Stimulated activated CD4-positive, alpha-beta T cell treated with anti-CD3 and anti-CD28 coated beads, Interleukin-12 subunit alpha, Interleukin-12 subunit beta, amount 100 ng/mL, for 48 hours (primary cell): Measurements from ENCODE around the gene RUFY1.
"Not testable (repeated sequence)": the region's sequence is repeated elsewhere in the genome, so short reads cannot be mapped to it uniquely, and the experiment has no call there.

Experiments used
- DNase-seq, 3 donors: peaks; one replicate each; pipeline ENCODE4 v3.0.0-alpha.2; 2020; ENCODE audit warnings: low read depth in 2 of 3, low spot score in 1 of 3

Gene RUFY1

GRCh38 chr5:179536676-179537075 lies 13.7 kb upstream of the RUFY1 start:
- no peak for DNase-seq

GRCh38 chr5:179542170-179542569 lies 8.2 kb upstream of the RUFY1 start:
- DNase-seq: no peak

GRCh38 chr5:179543275-179543674 lies 7.1 kb upstream of the RUFY1 start:
- not testable (repeated sequence) for DNase-seq

DNA sequence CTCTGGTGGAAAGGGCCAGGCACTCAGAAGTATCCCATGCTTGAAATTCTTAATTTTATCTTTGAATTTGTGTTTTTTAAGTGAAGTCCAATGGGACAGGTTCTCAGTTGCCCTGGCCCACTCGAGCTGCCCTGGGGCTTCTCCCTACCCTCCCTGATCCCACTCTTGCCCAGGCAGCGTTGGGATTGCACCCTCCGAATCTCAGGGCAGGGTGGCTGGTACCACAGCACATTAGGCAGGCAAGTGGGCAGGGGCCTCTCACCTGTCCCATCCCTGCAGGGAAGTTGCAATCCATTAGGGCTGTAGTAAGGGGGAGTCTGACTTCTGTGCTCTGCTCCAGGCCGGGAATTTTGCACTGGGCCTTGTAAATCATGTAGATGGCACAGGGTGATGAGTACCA lies 2.7 kb downstream of the RUFY1 start:
- no peak for DNase-seq

- DNase-seq: no peak
Measured at GRCh38 chr5:179553875-179554274, 3.5 kb downstream of the RUFY1 start.

DNA sequence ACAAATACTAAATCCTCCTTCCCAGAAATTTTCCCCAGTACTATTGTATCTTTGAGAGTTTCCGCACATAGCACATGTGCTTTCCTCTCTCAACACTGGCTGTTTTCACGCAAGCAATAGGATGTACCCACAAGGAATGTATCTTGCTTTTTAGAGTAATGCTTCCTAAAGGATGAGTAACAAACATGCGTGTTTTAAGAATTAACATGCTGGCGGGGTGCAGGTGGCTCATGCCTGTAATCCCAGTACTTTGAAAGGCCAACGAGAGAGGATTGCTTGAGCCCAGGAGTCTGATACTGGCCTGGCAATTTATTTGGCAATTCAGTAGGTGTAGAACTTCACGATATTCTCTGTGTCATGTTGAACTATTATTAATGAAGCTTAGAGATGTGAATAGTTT lies 4.6 kb downstream of the RUFY1 start:
- no peak for DNase-seq

- DNase-seq: not testable (repeated sequence)
Measured at GRCh38 chr5:179558261-179558799, 8.0 kb downstream of the RUFY1 start.

GRCh38 chr5:179558932-179559283 lies 8.6 kb downstream of the RUFY1 start:
- DNase-seq: no peak

- DNase-seq: peak; percentile 69 to 89 (median 84)
Measured at GRCh38 chr5:179559284-179560252, 9.2 kb downstream of the RUFY1 start.

- DNase-seq: no peak
Measured at GRCh38 chr5:179564526-179564925, 14.2 kb downstream of the RUFY1 start.

GRCh38 chr5:179568721-179569120 lies 18.4 kb downstream of the RUFY1 start:
- no peak for DNase-seq

DNA sequence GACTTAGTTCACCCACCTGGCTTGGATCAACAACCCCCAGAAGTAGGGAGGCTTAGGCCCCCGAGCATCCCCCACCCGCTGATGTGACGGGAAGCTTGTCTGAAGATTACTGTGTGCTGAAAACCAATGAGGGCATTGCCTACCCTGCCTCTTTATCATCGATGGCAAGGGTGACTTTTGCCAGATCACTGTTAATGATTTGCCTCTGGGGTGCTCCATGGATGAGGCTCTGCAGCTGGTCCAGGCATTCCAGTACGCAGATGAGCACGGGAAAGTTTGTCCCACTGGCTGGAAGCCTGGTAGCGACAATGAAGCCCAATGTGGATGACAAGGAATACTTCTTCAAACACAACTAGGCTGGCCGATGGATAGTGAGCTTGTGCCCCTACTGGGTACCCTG lies 22.0 kb downstream of the RUFY1 start:
- DNase-seq: no peak

DNA sequence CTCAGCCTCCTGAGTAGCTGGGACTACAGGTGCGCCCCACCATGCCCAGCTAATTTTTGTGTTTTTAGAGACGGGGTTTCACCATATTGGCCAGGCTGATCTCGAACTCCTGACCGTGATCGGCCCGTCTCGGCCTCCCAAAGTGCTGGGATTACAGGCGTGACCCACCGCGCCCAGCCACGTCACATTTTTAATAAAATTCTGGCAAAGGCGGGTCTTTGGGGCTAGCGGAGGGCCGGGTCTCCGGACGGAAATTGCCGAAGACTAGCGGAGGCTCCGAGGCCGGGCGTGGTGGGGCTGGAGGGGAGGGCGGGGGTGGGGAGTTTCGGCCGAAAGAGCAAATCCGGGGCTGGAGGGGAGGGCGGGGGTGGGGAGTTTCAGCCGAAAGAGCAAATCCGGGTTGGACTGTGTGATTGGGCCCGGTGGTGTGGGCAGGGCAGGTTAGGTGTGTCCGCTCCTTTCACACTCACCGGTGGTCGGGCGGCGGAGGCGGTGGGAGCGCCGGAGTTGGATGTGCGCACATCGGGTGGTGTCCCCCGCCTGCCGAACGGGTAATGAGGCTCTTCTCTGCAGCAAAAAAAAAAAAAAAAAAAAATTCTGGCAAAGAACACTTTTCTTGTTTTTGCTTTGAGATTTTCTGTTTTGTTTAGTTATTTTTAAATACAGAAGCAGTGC lies 27.1 kb downstream of the RUFY1 start:
- no peak for DNase-seq

DNA sequence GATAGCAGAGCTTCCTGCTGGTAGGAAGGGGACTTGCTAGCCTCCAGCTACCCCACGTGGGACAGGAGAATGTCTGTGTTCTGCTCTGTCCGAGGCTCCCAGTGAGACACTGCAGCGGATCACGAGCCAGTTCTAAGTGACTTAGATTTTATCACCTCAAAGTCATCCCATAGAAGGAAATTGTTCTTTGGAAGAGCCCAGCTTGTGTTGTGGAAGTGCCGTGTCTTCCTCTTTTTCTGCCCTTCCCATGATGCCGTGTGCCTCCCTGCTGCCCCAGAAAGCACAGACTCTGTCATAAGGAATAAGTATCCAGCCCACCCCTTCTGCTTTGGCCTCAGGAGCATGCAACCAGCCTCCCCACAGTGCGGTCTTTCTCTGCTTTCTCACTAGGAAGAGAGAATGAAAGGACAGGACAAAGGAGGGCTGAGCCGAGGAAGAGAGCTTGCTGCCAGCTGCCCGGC lies 35.6 kb downstream of the RUFY1 start:
- no peak for DNase-seq

GRCh38 chr5:179588166-179588565 lies 37.8 kb downstream of the RUFY1 start:
- DNase-seq: no peak

GRCh38 chr5:179595916-179596315 lies 45.6 kb downstream of the RUFY1 start:
- no peak for DNase-seq

DNA sequence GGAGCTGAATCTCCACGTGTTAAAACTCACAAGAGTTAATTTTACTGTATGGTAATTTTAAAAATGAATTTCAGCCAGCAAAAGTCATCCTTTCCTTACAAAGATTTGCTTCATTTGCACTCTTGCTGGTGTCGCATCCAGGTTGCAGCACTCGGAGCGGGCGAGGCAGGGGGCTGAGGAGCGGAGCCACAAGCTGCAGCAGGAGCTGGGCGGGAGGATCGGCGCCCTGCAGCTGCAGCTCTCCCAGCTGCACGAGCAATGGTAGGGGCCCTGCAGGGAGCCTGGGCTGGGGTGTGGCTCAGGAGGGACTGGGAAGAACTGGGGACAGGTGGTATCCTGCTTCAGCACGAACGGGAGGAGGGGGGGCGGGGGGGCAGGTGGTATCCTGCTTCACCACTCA lies 46.1 kb downstream of the RUFY1 start:
- DNase-seq: no peak

GRCh38 chr5:179599100-179599499 lies 48.7 kb downstream of the RUFY1 start:
- DNase-seq: no peak

- DNase-seq: no peak
Measured at GRCh38 chr5:179599566-179599965, 49.2 kb downstream of the RUFY1 start.

DNA sequence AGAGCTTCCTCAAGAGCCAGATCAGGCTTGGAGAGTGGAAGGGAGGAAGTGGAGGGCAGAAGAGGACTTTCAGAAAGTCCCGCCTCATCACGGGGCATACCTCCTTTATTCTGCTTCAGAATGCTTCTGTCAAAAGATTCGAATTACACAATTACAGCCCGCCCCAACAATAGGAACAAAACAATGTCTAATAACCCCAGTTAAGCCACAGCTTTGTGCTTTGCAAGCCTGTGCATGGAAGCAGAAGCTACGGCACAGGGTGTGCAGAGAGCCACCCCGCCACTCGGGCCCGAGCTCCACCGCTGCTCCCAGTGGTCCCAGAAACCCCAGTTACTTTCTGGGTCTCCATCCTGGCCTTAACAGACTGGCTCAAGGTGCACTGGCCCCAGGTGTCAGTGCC lies 49.6 kb downstream of the RUFY1 start:
- no peak for DNase-seq

GRCh38 chr5:179601871-179602625 lies 51.7 kb downstream of the RUFY1 start:
- no peak for DNase-seq
